ENCODE measurements around the gene RASGEF1B. TPM values are rescaled to one million over a fixed set of nuclear protein-coding genes. Genes with fewer than 3 reads are reported as not detected.

Gene RASGEF1B
- total and polyA plus RNA-seq, 4 donors, result 8.9 to 57.4 (median 32.1) TPM

GRCh38 chr4:81471298-81471587 is 464 bp downstream of the RASGEF1B start:
- Histone ChIP-seq H3K9me3 (ENCODE audit: control insufficient read depth in 4 of 4, low read length in 3 of 4) (no peaks in the 10 kb centered on the region), H3K4me1 (ENCODE audit: control insufficient read depth in 4 of 4, insufficient read depth in 4 of 4, low read length in 3 of 4) (peaks cover 0 to 37% (median 29%) of the 10 kb centered on the region in 4 donors), H3K27me3 (ENCODE audit: control insufficient read depth in 4 of 4, insufficient read depth in 4 of 4, low read length in 3 of 4) (no peaks in the 10 kb centered on the region), H3K9ac (ENCODE audit: low read depth in 1 of 2, low read length in 2 of 2) (peak overlapping the region; percentile 98 to 100), H3K36me3 (ENCODE audit: control insufficient read depth in 4 of 4, insufficient read depth in 3 of 4, low read depth in 1 of 4, low read length in 3 of 4) (no peaks in the 10 kb centered on the region), H3K4me3 (ENCODE audit: low read depth in 1 of 3, low read length in 3 of 3) (peak overlapping the region; percentile 95 to 100 (median 99)), H3K27ac (ENCODE audit: low read depth in 1 of 2, low read length in 2 of 2) (peak overlapping the region; percentile 98)
- under 1% methylated on average over 21 of the region's 21 CpGs for WGBS
- TF ChIP-seq FOXA1 (IDR thresholded peaks at IDR 0.05) (no peak), REST (IDR thresholded peaks at IDR 0.05) (no peak), JUND (IDR thresholded peaks at IDR 0.05) (no peak), EGR1 (IDR thresholded peaks at IDR 0.05; ENCODE audit: low read depth in 2 of 2) (no peak), HNF4G (IDR thresholded peaks at IDR 0.05) (no peak), ZBTB33 (IDR thresholded peaks at IDR 0.05) (no peak), SP1 (IDR thresholded peaks at IDR 0.05) (no peak), RXRA (IDR thresholded peaks at IDR 0.05) (no peak), ATF3 (IDR thresholded peaks at IDR 0.05) (no peak)
- no peak for DNase-seq (ENCODE audit: low spot score)

- H3K9ac ChIP-seq (ENCODE audit: low read depth in 1 of 2, low read length in 2 of 2), result peak overlapping the region; percentile 98 to 100
- peak; percentile 36 for DNase-seq (ENCODE audit: low spot score)
- TF ChIP-seq FOXA2 (IDR thresholded peaks at IDR 0.05) (no peak), YY1 (IDR thresholded peaks at IDR 0.05) (peak; percentile 88), RXRA (IDR thresholded peaks at IDR 0.05) (peak; percentile 22 to 28), GABPA (IDR thresholded peaks at IDR 0.05 in 1 of 2, conservative IDR thresholded peaks at IDR 0.05 in 1 of 2) (no peak), FOXA1 (IDR thresholded peaks at IDR 0.05) (no peak), ZBTB33 (IDR thresholded peaks at IDR 0.05) (no peak), TAF1 (conservative IDR thresholded peaks at IDR 0.05) (peak; percentile 49), RAD21 (IDR thresholded peaks at IDR 0.05) (peak; percentile 10 to 36)
- peaks cover 0 to 39% (median 32%) of the 10 kb centered on the region in 4 donors for H3K4me1 ChIP-seq (ENCODE audit: control insufficient read depth in 4 of 4, insufficient read depth in 4 of 4, low read length in 3 of 4)
- no peaks in the 10 kb centered on the region for H3K36me3 ChIP-seq (ENCODE audit: control insufficient read depth in 4 of 4, insufficient read depth in 3 of 4, low read depth in 1 of 4, low read length in 3 of 4)
- no peaks in the 10 kb centered on the region for H3K9me3 ChIP-seq (ENCODE audit: control insufficient read depth in 4 of 4, low read length in 3 of 4)
- WGBS, result under 1% methylated on average over 31 of the region's 31 CpGs
- H3K27me3 ChIP-seq (ENCODE audit: control insufficient read depth in 4 of 4, insufficient read depth in 4 of 4, low read length in 3 of 4), result no peaks in the 10 kb centered on the region
- H3K27ac ChIP-seq (ENCODE audit: low read depth in 1 of 2, low read length in 2 of 2), result peak overlapping the region; percentile 98
- peak overlapping the region; percentile 95 to 100 (median 99) for H3K4me3 ChIP-seq (ENCODE audit: low read depth in 1 of 3, low read length in 3 of 3)
These were observed 1.0 kb downstream of the RASGEF1B start for GRCh38 chr4:81470456-81471297.

All from liver (tissue), 9 donors.